H9 (cell line): Measurements from ENCODE around the gene PSMB9. TPM values are rescaled to one million over a fixed set of nuclear protein-coding genes. Genes with fewer than 3 reads are reported as not detected.

Source experiments
- DNase-seq: peaks from one replicate; pipeline ENCODE4 v3.0.0-alpha.2; 2017
- H2AFZ ChIP-seq: one replicate; pipeline ENCODE4 v1.6.1; 2013; ENCODE audit warnings: mild to moderate bottlenecking, low read length, control low read depth, moderate library complexity
- H2AK5ac ChIP-seq: 2 replicates; pipeline ENCODE4 v1.6.1; 2013; ENCODE audit warnings: low read length, control low read depth, mixed read lengths; ENCODE audit not compliant: insufficient read length
- H2BK120ac ChIP-seq: one replicate; pipeline ENCODE4 v1.6.1; 2013; ENCODE audit warnings: low read depth, mild to moderate bottlenecking, low read length, control low read depth, inconsistent platforms; ENCODE audit not compliant: poor library complexity, severe bottlenecking
- H2BK12ac ChIP-seq: 2 replicates; pipeline ENCODE4 v1.6.1; 2013; ENCODE audit warnings: low read length, control low read depth, mixed read lengths, low read depth; ENCODE audit not compliant: insufficient read length
- H2BK15ac ChIP-seq: 2 replicates; pipeline ENCODE4 v1.6.1; 2013; ENCODE audit warnings: low read depth, low read length, control low read depth
- H2BK20ac ChIP-seq: one replicate; pipeline ENCODE4 v1.6.1; 2013; ENCODE audit warnings: low read depth, mild to moderate bottlenecking, low read length, control low read depth, inconsistent platforms; ENCODE audit not compliant: poor library complexity, severe bottlenecking
- H2BK5ac ChIP-seq: 2 replicates; pipeline ENCODE4 v1.6.1; 2013; ENCODE audit warnings: low read length, control low read depth, mixed read lengths; ENCODE audit not compliant: insufficient read length
- H3K14ac ChIP-seq: 2 replicates; pipeline ENCODE4 v1.6.1; 2013; ENCODE audit warnings: low read length, control low read depth; ENCODE audit not compliant: insufficient read depth
- H3K18ac ChIP-seq: 2 replicates; pipeline ENCODE4 v1.6.1; 2013; ENCODE audit warnings: low read depth, mild to moderate bottlenecking, mixed read lengths, low read length, control low read depth; ENCODE audit not compliant: insufficient read length
- H3K23ac ChIP-seq: 2 replicates; pipeline ENCODE4 v1.6.1; 2013; ENCODE audit warnings: low read length, control low read depth, mixed read lengths, low read depth; ENCODE audit not compliant: insufficient read length
- H3K23me2 ChIP-seq: 2 replicates; pipeline ENCODE4 v1.6.1; 2013; ENCODE audit warnings: low read depth, mild to moderate bottlenecking, mixed read lengths, low read length, control low read depth; ENCODE audit not compliant: insufficient read length, poor library complexity, severe bottlenecking
- H3K27ac ChIP-seq: 2 replicates; pipeline ENCODE4 v1.5.1; 2013; ENCODE audit warnings: low read length, control low read depth, mixed read lengths, low read depth; ENCODE audit not compliant: insufficient read length
- H3K27me3 ChIP-seq: 2 replicates; pipeline ENCODE4 v1.6.1; 2013; ENCODE audit warnings: low read length, control low read depth, inconsistent platforms; ENCODE audit not compliant: insufficient read depth
- H3K4ac ChIP-seq: 2 replicates; pipeline ENCODE4 v1.6.1; 2013; ENCODE audit warnings: low read depth, mild to moderate bottlenecking, control low read depth, inconsistent platforms, low read length, moderate library complexity
- H3K4me1 ChIP-seq: 2 replicates; pipeline ENCODE4 v1.6.1; 2013; ENCODE audit warnings: low read length, control low read depth, inconsistent platforms; ENCODE audit not compliant: insufficient read depth
- H3K4me2 ChIP-seq: 2 replicates; pipeline ENCODE4 v1.6.1; 2013; ENCODE audit warnings: low read length, control low read depth, mixed read lengths; ENCODE audit not compliant: insufficient read length, insufficient read depth
- H3K56ac ChIP-seq: 2 replicates; pipeline ENCODE4 v1.6.1; 2013; ENCODE audit warnings: low read depth, mild to moderate bottlenecking, mixed read lengths, low read length, control low read depth; ENCODE audit not compliant: insufficient read length
- H3K79me1 ChIP-seq: 2 replicates; pipeline ENCODE4 v1.6.1; 2013; ENCODE audit warnings: low read depth, mild to moderate bottlenecking, moderate library complexity, low read length, control low read depth, inconsistent platforms; ENCODE audit not compliant: insufficient read depth, poor library complexity, severe bottlenecking
- H3K79me2 ChIP-seq: 2 replicates; pipeline ENCODE4 v1.6.1; 2013; ENCODE audit warnings: low read length, control low read depth, inconsistent platforms; ENCODE audit not compliant: insufficient read depth
- H3K9ac ChIP-seq: 2 replicates; pipeline ENCODE4 v1.6.1; 2013; ENCODE audit warnings: low read length, control low read depth, mixed read lengths; ENCODE audit not compliant: insufficient read length; ENCODE audit errors: extremely low read depth
- H3K9me3 ChIP-seq: one replicate; pipeline ENCODE4 v1.6.1; 2013; ENCODE audit warnings: low read depth, low read length, inconsistent platforms; ENCODE audit not compliant: control insufficient read depth
- H3T11ph ChIP-seq: one replicate; pipeline ENCODE4 v1.6.1; 2013; ENCODE audit warnings: mild to moderate bottlenecking, low read length, control low read depth, inconsistent platforms
- H4K20me1 ChIP-seq: one replicate; pipeline ENCODE4 v1.6.1; 2013; ENCODE audit not compliant: control insufficient read depth, insufficient read length, insufficient read depth
- H4K5ac ChIP-seq: 2 replicates; pipeline ENCODE4 v1.6.1; 2013; ENCODE audit warnings: low read depth, mild to moderate bottlenecking, mixed read lengths, low read length, control low read depth; ENCODE audit not compliant: insufficient read length
- H4K8ac ChIP-seq: replicated peaks from 2 replicates; pipeline ENCODE4 v1.6.1; 2013; ENCODE audit warnings: low read length, control low read depth, mixed read lengths, low read depth; ENCODE audit not compliant: insufficient read length
- H4K91ac ChIP-seq: 2 replicates; pipeline ENCODE4 v1.6.1; 2013; ENCODE audit warnings: low read depth, mild to moderate bottlenecking, moderate library complexity, mixed read lengths, low read length, control low read depth; ENCODE audit not compliant: insufficient read length
- H3K27ac Mint-ChIP-seq, 3 experiments: 2 replicates in 2 of 3; 3 replicates in 1 of 3; pipeline ENCODE4 v1.8.0; 2020 to 2021; ENCODE audit warnings: mixed read lengths in 3 of 3, mild to moderate bottlenecking in 1 of 3, moderate library complexity in 1 of 3
- H3K27me3 Mint-ChIP-seq: 2 replicates; pipeline ENCODE4 v1.8.0; 2021; ENCODE audit warnings: low read depth, mild to moderate bottlenecking, moderate library complexity, mixed read lengths
- H3K36me3 Mint-ChIP-seq, 3 experiments: 2 replicates in 2 of 3; 3 replicates in 1 of 3; pipeline ENCODE4 v1.8.0; 2020 to 2021; ENCODE audit warnings: low read depth in 3 of 3, mixed read lengths in 3 of 3; ENCODE audit not compliant: insufficient read depth in 1 of 3
- H3K4me1 Mint-ChIP-seq, 2 experiments: 2 replicates each; pipeline ENCODE4 v1.8.0; 2020; ENCODE audit warnings: mixed read lengths in 2 of 2
- H3K4me3 Mint-ChIP-seq, 2 experiments: 2 replicates in 1 of 2; 3 replicates in 1 of 2; pipeline ENCODE4 v1.8.0; 2020 to 2021; ENCODE audit warnings: mild to moderate bottlenecking in 2 of 2, mixed read lengths in 2 of 2, moderate library complexity in 1 of 2
- H3K9me3 Mint-ChIP-seq, 2 experiments: 2 replicates in 1 of 2; 3 replicates in 1 of 2; pipeline ENCODE4 v1.8.0; 2020; ENCODE audit warnings: mild to moderate bottlenecking in 2 of 2, mixed read lengths in 2 of 2, moderate library complexity in 1 of 2
- WGBS: extraction: QIAGEN DNeasy Blood & Tissue Kit; methylation state at CpG from one replicate; pipeline ENCODE4 v1.1.7; 2013; ENCODE audit warnings: missing lambda C conversion rate, low lambda C conversion rate, mixed read lengths; ENCODE audit not compliant: insufficient read length; ENCODE audit errors: extremely low coverage; 5-methylcytosine and 5-hydroxymethylcytosine counted together
- total RNA-seq: library from RNA; stranded (reverse); gene quantifications from 2 replicates; pipeline ENCODE4 v1.2.1, GENCODE V29; 2021
- TF ChIP-seq, protein P1 (sequence below): fragments of 200-600 bp; sonication (generic); conservative IDR thresholded peaks from 3 replicates; pipeline ENCODE4 v1.8.0; 2021; ENCODE audit warnings: antibody characterized with exemption, mild to moderate bottlenecking

PSMB9 gene
- total RNA-seq, 1 experiment from 2014 or later, result 3.5 TPM

DNA sequence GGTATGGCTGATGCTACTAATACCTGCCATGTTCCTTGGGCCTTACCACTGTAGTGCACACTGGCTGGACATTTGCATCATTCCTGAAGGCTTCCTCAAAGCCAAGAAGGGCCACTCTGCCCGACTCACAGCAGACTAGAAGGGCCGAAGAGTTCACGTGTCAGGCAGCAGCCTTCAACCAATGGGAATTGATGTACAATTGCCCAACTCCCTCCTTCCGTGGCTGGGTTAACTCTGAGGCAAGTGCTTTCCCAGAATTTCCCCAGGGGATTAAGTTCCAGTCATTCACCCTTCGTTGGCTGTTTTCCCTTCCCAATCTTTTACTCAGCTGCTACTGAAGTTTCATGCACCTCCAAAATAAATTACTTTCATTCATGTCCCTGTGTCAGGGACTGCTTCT, 29.8 kb downstream of the PSMB9 start:
- Histone ChIP-seq H3K79me2 (no peaks in the 10 kb centered on the region), H3K4ac (no peak overlapping the region), H3K23ac (no peak overlapping the region), H3K14ac (no peak overlapping the region; the same call in 1 of the 2 replicates), H2BK120ac (no peak overlapping the region), H2BK5ac (no peak overlapping the region), H3K56ac (no peak overlapping the region), H3K18ac (no peak overlapping the region), H3K9me3 (no peaks in the 10 kb centered on the region), H3K23me2 (no peaks in the 10 kb centered on the region), H2BK20ac (no peak overlapping the region), H3K27ac (no peak overlapping the region), H2BK15ac (no peak overlapping the region), H2BK12ac (no peak overlapping the region), H4K91ac (no peak overlapping the region), H3K9ac (no peak overlapping the region), H3K4me1 (no peaks in the 10 kb centered on the region), H3K27me3 (no peaks in the 10 kb centered on the region), H3K4me2 (no peak overlapping the region), H2AFZ (no peak overlapping the region), H4K8ac (no peak overlapping the region), H2AK5ac (no peak overlapping the region), H4K20me1 (no peaks in the 10 kb centered on the region), H4K5ac (no peak overlapping the region), H3T11ph (no peak overlapping the region), H3K79me1 (no peaks in the 10 kb centered on the region)
- Mint-ChIP-seq H3K4me1 (peaks cover 0 to 2% of the 10 kb centered on the region in 2 experiments; a peak in 1 of 4 replicates), H3K9me3 (no peaks in the 10 kb centered on the region; a peak in 1 of 5 replicates), H3K4me3 (no peak overlapping the region), H3K36me3 (no peaks in the 10 kb centered on the region), H3K27me3 (peaks cover 11% of the 10 kb centered on the region; the same call in 1 of the 2 replicates), H3K27ac (no peak overlapping the region; a peak in 1 of 7 replicates)
- DNase-seq, result no peak
- TF ChIP-seq, protein P1, sequence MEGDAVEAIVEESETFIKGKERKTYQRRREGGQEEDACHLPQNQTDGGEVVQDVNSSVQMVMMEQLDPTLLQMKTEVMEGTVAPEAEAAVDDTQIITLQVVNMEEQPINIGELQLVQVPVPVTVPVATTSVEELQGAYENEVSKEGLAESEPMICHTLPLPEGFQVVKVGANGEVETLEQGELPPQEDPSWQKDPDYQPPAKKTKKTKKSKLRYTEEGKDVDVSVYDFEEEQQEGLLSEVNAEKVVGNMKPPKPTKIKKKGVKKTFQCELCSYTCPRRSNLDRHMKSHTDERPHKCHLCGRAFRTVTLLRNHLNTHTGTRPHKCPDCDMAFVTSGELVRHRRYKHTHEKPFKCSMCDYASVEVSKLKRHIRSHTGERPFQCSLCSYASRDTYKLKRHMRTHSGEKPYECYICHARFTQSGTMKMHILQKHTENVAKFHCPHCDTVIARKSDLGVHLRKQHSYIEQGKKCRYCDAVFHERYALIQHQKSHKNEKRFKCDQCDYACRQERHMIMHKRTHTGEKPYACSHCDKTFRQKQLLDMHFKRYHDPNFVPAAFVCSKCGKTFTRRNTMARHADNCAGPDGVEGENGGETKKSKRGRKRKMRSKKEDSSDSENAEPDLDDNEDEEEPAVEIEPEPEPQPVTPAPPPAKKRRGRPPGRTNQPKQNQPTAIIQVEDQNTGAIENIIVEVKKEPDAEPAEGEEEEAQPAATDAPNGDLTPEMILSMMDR, result no peak
- WGBS, result no CpG with 5 or more reads among the region's 5 CpGs
